Measurements from ENCODE around the gene PHLPP1. TPM values are rescaled to one million over a fixed set of nuclear protein-coding genes. Genes with fewer than 3 reads are reported as not detected.

PHLPP1 gene
- total RNA-seq, 2 experiments from 2014 or later, result 8.2 to 8.6 TPM

DNA sequence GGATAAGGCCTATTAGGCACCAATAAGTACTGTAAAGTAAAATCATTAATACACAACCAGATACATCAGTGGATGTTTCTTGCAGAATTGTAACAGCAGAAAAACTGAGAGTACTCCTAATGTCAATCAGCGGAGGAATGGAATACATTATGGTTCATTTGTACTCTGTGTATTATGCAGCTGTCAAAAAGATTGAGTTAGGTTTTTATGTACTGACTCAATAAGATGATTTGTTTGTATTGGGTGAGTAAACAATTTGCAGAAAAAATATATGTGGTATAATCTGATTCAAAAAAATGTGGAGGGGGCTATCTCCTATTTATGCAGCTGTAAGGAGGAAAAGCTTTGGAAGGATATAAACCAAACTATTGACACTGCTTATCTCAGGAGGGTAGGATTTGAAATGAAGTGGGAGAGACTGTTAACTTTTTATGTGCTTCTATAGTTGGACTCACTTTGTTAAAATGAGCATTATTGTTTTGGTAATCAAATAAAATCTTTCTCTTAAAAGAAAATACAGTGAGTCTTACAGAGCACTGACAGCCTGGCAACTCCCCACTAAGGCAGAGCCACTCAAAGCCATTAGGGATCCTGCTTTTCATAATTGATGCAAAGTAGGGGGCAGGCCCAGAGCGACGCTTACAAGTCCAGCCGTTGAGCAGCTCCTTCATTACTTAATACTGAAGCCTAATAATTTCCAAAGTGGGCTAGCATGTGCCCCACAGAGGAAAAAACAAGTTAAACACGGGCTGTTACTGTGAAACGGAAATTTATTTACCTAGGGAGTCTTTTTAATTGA is 168.8 kb downstream of the PHLPP1 start:
- DNase-seq (no peak), ATAC-seq (no peak)
- Mint-ChIP-seq H3K36me3 (ENCODE audit: low read depth) (no peaks in the 10 kb centered on the region), H3K27ac (no peak overlapping the region), H3K4me1 (ENCODE audit: low read depth) (peaks cover 21% of the 10 kb centered on the region), H3K4me3 (no peak overlapping the region), H3K27me3 (no peaks in the 10 kb centered on the region), H3K9me3 (no peaks in the 10 kb centered on the region)
- TF ChIP-seq, protein P1, sequence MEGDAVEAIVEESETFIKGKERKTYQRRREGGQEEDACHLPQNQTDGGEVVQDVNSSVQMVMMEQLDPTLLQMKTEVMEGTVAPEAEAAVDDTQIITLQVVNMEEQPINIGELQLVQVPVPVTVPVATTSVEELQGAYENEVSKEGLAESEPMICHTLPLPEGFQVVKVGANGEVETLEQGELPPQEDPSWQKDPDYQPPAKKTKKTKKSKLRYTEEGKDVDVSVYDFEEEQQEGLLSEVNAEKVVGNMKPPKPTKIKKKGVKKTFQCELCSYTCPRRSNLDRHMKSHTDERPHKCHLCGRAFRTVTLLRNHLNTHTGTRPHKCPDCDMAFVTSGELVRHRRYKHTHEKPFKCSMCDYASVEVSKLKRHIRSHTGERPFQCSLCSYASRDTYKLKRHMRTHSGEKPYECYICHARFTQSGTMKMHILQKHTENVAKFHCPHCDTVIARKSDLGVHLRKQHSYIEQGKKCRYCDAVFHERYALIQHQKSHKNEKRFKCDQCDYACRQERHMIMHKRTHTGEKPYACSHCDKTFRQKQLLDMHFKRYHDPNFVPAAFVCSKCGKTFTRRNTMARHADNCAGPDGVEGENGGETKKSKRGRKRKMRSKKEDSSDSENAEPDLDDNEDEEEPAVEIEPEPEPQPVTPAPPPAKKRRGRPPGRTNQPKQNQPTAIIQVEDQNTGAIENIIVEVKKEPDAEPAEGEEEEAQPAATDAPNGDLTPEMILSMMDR (IDR thresholded peaks at IDR 0.05), result no peak
- CTCF ChIA-PET, result interaction anchor here (1.5 kb wide), 1 partner anchor 169 kb away, joined by 3 read pairs; the partner anchor contains the start of gene PHLPP1
- POLR2A ChIA-PET, result interaction anchor here (0.6 kb wide), 1 partner anchor 62 kb away, joined by 3 read pairs; no protein-coding TSS in a partner anchor
- intact Hi-C loops (cut with micrococcal nuclease), result no loop called here

DNA sequence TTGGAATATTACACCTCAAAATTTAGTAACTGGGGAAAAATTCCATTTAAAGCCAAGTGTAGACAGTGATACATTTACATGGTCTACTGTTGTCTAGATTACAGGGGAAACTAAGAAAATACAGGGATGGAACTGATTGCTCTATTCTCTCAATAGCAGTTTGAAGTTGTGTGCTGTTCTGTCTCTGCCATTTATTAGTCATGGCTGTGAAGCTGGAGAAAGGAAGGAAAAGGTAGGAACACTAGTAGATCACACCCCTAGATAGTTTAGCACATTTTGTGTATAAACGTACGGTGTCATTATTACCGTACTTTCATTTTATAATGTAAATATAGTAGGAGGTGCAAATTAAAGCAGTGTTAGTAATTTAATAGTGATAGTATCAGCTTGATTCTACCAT is 170.5 kb downstream of the PHLPP1 start:
- intact Hi-C loops (cut with micrococcal nuclease), result no loop called here
- POLR2A ChIA-PET, result interaction anchor here (0.6 kb wide), 1 partner anchor 181 kb away, joined by 3 read pairs; no protein-coding TSS in a partner anchor
- Mint-ChIP-seq H3K36me3 (ENCODE audit: low read depth) (no peaks in the 10 kb centered on the region), H3K4me1 (ENCODE audit: low read depth) (peaks cover 9% of the 10 kb centered on the region), H3K4me3 (no peak overlapping the region), H3K27me3 (no peaks in the 10 kb centered on the region), H3K9me3 (no peaks in the 10 kb centered on the region), H3K27ac (no peak overlapping the region)
- TF ChIP-seq, protein P1 (IDR thresholded peaks at IDR 0.05), result no peak
- no peak for ATAC-seq
- no peak for DNase-seq
- CTCF ChIA-PET, result interaction anchor here (1.0 to 1.5 kb wide), 4 partner anchors 11 to 170 kb away, joined by 3 to 5 read pairs (median 4); partner anchors contain the start of gene PHLPP1

DNA sequence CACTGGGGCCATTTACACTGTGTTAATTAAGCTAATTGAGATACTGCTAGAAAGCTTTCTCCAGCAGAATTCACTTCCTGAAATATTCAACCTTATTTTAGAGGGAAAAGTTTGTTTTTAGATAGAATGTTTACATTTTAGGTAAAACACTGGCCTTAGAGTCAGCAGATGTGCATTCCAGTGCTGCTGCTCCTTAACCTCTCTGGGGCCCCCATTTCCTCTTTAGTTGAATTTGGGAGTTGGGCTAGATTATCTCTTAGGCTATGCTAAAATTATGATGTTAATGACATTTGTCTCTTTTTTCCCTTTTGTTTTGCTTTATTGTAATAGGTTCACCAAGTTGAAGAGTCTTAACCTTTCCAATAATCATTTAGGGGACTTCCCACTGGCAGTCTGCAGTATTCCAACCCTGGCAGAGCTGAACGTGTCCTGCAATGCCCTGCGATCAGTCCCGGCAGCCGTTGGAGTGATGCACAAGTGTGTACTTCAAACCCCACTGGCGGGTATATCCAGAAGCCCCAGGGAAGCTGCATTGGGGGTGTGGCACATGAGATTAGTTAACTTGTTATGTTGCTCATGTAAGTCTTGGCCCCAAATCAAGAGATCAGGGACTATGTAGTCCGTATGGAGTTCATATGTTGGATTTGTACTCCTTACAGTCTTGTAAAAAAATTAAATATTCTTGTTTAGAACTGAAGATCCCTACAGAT is 179.5 kb downstream of the PHLPP1 start:
- TF ChIP-seq, protein P1 (IDR thresholded peaks at IDR 0.05), result no peak
- POLR2A ChIA-PET, result no interaction called here
- ATAC-seq, result no peak
- Mint-ChIP-seq H3K36me3 (ENCODE audit: low read depth) (peaks cover 11% of the 10 kb centered on the region), H3K4me1 (ENCODE audit: low read depth) (peaks cover 2% of the 10 kb centered on the region), H3K9me3 (no peaks in the 10 kb centered on the region), H3K27ac (no peak overlapping the region), H3K4me3 (no peak overlapping the region), H3K27me3 (no peaks in the 10 kb centered on the region)
- CTCF ChIA-PET, result interaction anchor here (1.0 kb wide), 1 partner anchor 73 kb away, joined by 3 read pairs; no protein-coding TSS in a partner anchor
- DNase-seq, result no peak
- intact Hi-C loops (cut with micrococcal nuclease), result no loop called here

DNA sequence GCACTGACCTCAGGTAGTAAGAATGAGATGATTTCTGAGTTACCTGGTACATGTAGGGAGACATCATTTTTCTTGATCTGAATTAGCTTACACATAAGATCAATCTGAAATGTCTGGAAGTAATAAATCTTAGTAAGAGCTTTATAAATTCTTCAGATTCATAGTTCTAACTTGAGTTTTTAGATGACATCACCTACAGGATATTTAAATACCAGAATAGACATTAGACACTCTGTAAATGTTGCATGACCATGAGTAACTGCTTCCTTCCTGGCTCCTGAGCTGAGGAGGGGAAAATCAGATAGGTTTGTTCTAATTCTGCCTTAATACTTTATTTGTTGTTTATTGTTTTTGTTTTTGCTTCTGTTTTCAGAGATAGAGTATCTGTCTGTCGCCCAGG is 181.8 kb downstream of the PHLPP1 start:
- intact Hi-C loops (cut with micrococcal nuclease), result no loop called here
- DNase-seq, result no peak
- Mint-ChIP-seq H3K36me3 (ENCODE audit: low read depth) (peaks cover 11% of the 10 kb centered on the region), H3K27ac (no peak overlapping the region), H3K27me3 (no peaks in the 10 kb centered on the region), H3K4me3 (no peak overlapping the region), H3K4me1 (ENCODE audit: low read depth) (peaks cover 2% of the 10 kb centered on the region), H3K9me3 (no peaks in the 10 kb centered on the region)
- ChIA-PET POLR2A (no interaction called here), CTCF (interaction anchor here (1.1 kb wide), 1 partner anchor 11 kb away, joined by 3 read pairs; no protein-coding TSS in a partner anchor)
- no peak for ATAC-seq
- TF ChIP-seq, protein P1 (IDR thresholded peaks at IDR 0.05), result no peak

Measured in activated CD8-positive, alpha-beta T cell treated with anti-CD3 and anti-CD28 coated beads for 36 hours (primary cell).